H1 (cell line): ENCODE data around the gene RNF149. TPM values are rescaled to one million over a fixed set of nuclear protein-coding genes. Genes with fewer than 3 reads are reported as not detected.

Experiments
- HDAC6 ChIP-seq: IDR thresholded peaks from one replicate; pipeline ENCODE4 v1.7.1; 2012; ENCODE audit warnings: low read depth, mild to moderate bottlenecking, inconsistent platforms, low read length, moderate library complexity
- RBBP5 ChIP-seq: IDR thresholded peaks from 2 replicates; pipeline ENCODE4 v1.7.1; 2012; ENCODE audit warnings: low read depth, mild to moderate bottlenecking, inconsistent platforms, low read length, moderate library complexity, borderline replicate concordance
- RFX5 ChIP-seq: IDR thresholded peaks from 2 replicates; pipeline ENCODE4 v1.6.1; 2011; ENCODE audit warnings: low read depth, low read length, improper control_type of control experiment, borderline replicate concordance
- SIN3A ChIP-seq, 2 experiments: IDR thresholded peaks in 1 of 2; conservative IDR thresholded peaks in 1 of 2; 2 replicates each; pipeline ENCODE4 v1.6.1; 2011 to 2012; ENCODE audit warnings: low read length in 2 of 2, improper control_type of control experiment in 1 of 2, low read depth in 1 of 2, mild to moderate bottlenecking in 1 of 2
- TBP ChIP-seq: IDR thresholded peaks from 2 replicates; pipeline ENCODE4 v1.6.1; 2011; ENCODE audit warnings: low read depth, low read length, improper control_type of control experiment
- polyA plus RNA-seq, 7 experiments: library from polyadenylated mRNA; depleted of rRNA in 3 of 7; stranded (reverse) in 5 of 7; unstranded in 2 of 7; fragments of >200 nt in 5 of 7; fragments of 200-250 nt in 2 of 7; gene quantifications; 1 replicate in 5 of 7; 2 replicates in 1 of 7; 4 replicates in 1 of 7; pipeline versions ENCODE4 v1.2.1 to v1.2.3, GENCODE V29; 2011 to 2013; ENCODE audit warnings: missing spikeins in 2 of 7, mixed read lengths in 2 of 7
- total RNA-seq: library from RNA; stranded (reverse); fragmentation: NEBNext Ultra II Directional; extraction: Animal tissue kit (Norgen Biotek cat#: 25700); gene quantifications from 2 replicates; pipeline ENCODE4 v1.2.1, GENCODE V29; 2021
- TF ChIP-seq, protein P1 (sequence below): IDR thresholded peaks from 2 replicates; pipeline ENCODE4 v1.6.1; 2012; ENCODE audit warnings: inconsistent platforms

The RNF149 gene
- total and polyA plus RNA-seq, 2 of the 8 experiments (the other 6 are each of a cell fraction or from before 2014, with no cell fraction given), result 16.6 to 28.2 TPM

DNA sequence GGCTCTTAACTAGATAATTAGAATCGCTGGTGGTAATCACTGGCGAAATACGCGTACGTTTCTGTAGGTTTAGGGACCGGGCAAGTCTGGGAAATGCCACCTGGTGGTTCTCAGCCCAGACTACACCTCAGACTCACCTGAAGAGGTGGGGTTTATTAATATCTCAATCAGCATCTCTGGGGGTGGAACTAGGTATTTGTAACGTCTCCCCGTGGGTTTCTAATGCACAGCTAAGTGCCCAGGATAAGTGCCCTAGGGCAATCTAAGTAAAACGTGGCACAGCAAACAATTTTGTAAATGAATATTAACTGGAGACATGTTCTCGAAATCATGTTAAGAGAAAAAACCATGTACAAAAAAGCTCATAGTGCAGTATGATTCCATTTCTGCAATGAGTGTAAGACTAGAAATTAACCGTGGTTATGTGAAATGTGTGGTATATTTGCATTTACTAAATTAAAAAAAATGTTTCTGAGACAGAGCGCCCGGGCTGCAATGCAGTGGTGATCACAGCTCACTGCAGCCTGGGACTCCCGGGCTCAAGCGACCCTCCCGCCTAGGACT, 56.6 kb downstream of the RNF149 start (continued):
- TF ChIP-seq RFX5 (no peak), SIN3A (conservative IDR thresholded peaks at IDR 0.05 in 1 of 2, IDR thresholded peaks at IDR 0.05 in 1 of 2; ENCODE audit: low read depth in 1 of 2, low read length in 2 of 2) (0 out of 4 replicates have a peak, but pooled peaks of 1 of the 2 experiments have one; percentile 44), RBBP5 (no peak), HDAC6 (no peak), TBP (0 out of 2 replicates have a peak, but pooled peaks have one; percentile 0)
- TF ChIP-seq, protein P1, sequence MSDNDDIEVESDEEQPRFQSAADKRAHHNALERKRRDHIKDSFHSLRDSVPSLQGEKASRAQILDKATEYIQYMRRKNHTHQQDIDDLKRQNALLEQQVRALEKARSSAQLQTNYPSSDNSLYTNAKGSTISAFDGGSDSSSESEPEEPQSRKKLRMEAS, result no peak
